CD14-positive monocyte (primary cell): Measurements from ENCODE around the gene GPR39. TPM values are rescaled to one million over a fixed set of nuclear protein-coding genes. Genes with fewer than 3 reads are reported as not detected.

ENCODE experiments used
- DNase-seq, 3 donors: peaks; one replicate each; pipeline ENCODE4 v3.0.0-alpha.2; 2011 to 2022
- H2AFZ ChIP-seq: 2 replicates; pipeline ENCODE4 v1.6.0; 2012; ENCODE audit warnings: mild to moderate bottlenecking, low read depth, low read length, inconsistent platforms; ENCODE audit not compliant: insufficient read depth, poor library complexity, severe bottlenecking
- H3K27ac ChIP-seq, 2 donors: 1 replicate in 1 of 2; 2 replicates in 1 of 2; pipeline ENCODE4 v1.5.1; 2012 to 2013; ENCODE audit warnings: low read length in 2 of 2, control low read depth in 1 of 2, inconsistent platforms in 1 of 2, low read depth in 1 of 2, mild to moderate bottlenecking in 1 of 2
- H3K27me3 ChIP-seq, 2 donors: one replicate each; pipeline versions ENCODE4 v1.6.0 to v1.6.1; 2011 to 2013; ENCODE audit warnings: low read length in 2 of 2; ENCODE audit not compliant: control insufficient read depth in 2 of 2, insufficient read depth in 2 of 2
- H3K36me3 ChIP-seq, 2 donors: replicated peaks in 1 of 2; 1 replicate in 1 of 2; 2 replicates in 1 of 2; pipeline versions ENCODE4 v1.5.1 to v1.6.1; 2012 to 2013; ENCODE audit warnings: low read length in 2 of 2, control low read depth in 1 of 2, inconsistent platforms in 1 of 2, mild to moderate bottlenecking in 1 of 2; ENCODE audit not compliant: insufficient read depth in 2 of 2, control insufficient read depth in 1 of 2
- H3K4me1 ChIP-seq, 2 donors: 1 replicate in 1 of 2; 2 replicates in 1 of 2; pipeline versions ENCODE4 v1.5.1 to v1.6.1; 2012 to 2013; ENCODE audit warnings: low read length in 2 of 2, control low read depth in 1 of 2, inconsistent platforms in 1 of 2, mild to moderate bottlenecking in 1 of 2, moderate library complexity in 1 of 2; ENCODE audit not compliant: insufficient read depth in 2 of 2, control insufficient read depth in 1 of 2
- H3K4me2 ChIP-seq: replicated peaks from 2 replicates; pipeline ENCODE3; 2012; ENCODE audit warnings: low read length, moderate library complexity, mild to moderate bottlenecking; ENCODE audit not compliant: poor library complexity, severe bottlenecking; ENCODE audit errors: extremely low read depth
- H3K4me3 ChIP-seq, 3 experiments: fragments of 200-600 bp in 1 of 3; sonication (generic) in 1 of 3; replicated peaks in 1 of 3; 1 replicate in 2 of 3; 2 replicates in 1 of 3; pipeline ENCODE4 v1.5.1; 2011 to 2013; ENCODE audit warnings: low read length in 3 of 3, mild to moderate bottlenecking in 3 of 3, control low read depth in 2 of 3, low read depth in 2 of 3, inconsistent platforms in 1 of 3, moderate library complexity in 1 of 3
- H3K79me2 ChIP-seq: 2 replicates; pipeline ENCODE4 v1.6.0; 2012; ENCODE audit warnings: mild to moderate bottlenecking, control low read depth, inconsistent platforms, low read length, moderate library complexity; ENCODE audit not compliant: insufficient read depth
- H3K9ac ChIP-seq: 2 replicates; pipeline ENCODE4 v1.6.0; 2017; ENCODE audit warnings: low read length, mild to moderate bottlenecking; ENCODE audit not compliant: insufficient read depth, poor library complexity, severe bottlenecking
- H3K9me3 ChIP-seq, 2 donors: replicated peaks in 1 of 2; 1 replicate in 1 of 2; 2 replicates in 1 of 2; pipeline versions ENCODE4 v1.5.1 to v1.6.1; 2012 to 2013; ENCODE audit warnings: low read length in 2 of 2, control low read depth in 1 of 2; ENCODE audit not compliant: control insufficient read depth in 1 of 2, insufficient read depth in 1 of 2
- H4K20me1 ChIP-seq: 2 replicates; pipeline ENCODE4 v1.6.0; 2012; ENCODE audit warnings: mild to moderate bottlenecking, low read length, control low read depth, moderate library complexity; ENCODE audit not compliant: insufficient read depth
- H3K27ac Mint-ChIP-seq, 7 donors: one replicate each; pipeline ENCODE4 v1.8.0; 2020; ENCODE audit warnings: mild to moderate bottlenecking in 7 of 7, mixed read lengths in 7 of 7, moderate library complexity in 6 of 7, inconsistent platforms in 2 of 7
- H3K27me3 Mint-ChIP-seq, 3 donors: one replicate each; pipeline ENCODE4 v1.8.0; 2021 to 2022; ENCODE audit warnings: low read depth in 3 of 3, mild to moderate bottlenecking in 3 of 3, mixed read lengths in 3 of 3, moderate library complexity in 3 of 3, inconsistent platforms in 1 of 3
- H3K36me3 Mint-ChIP-seq, 2 donors: one replicate each; pipeline ENCODE4 v1.8.0; 2020; ENCODE audit warnings: mixed read lengths in 2 of 2, inconsistent platforms in 1 of 2, mild to moderate bottlenecking in 1 of 2
- H3K4me1 Mint-ChIP-seq: one replicate; pipeline ENCODE4 v1.8.0; 2020; ENCODE audit warnings: mild to moderate bottlenecking, mixed read lengths
- H3K4me3 Mint-ChIP-seq, 2 donors: one replicate each; pipeline ENCODE4 v1.8.0; 2020; ENCODE audit warnings: mild to moderate bottlenecking in 2 of 2, mixed read lengths in 2 of 2, moderate library complexity in 1 of 2
- H3K9me3 Mint-ChIP-seq, 7 donors: one replicate each; pipeline ENCODE4 v1.8.0; 2020 to 2022; ENCODE audit warnings: mixed read lengths in 7 of 7, mild to moderate bottlenecking in 6 of 7, moderate library complexity in 6 of 7, inconsistent platforms in 2 of 7
- CTCF ChIP-seq: fragments of 200-600 bp; IDR thresholded peaks from one replicate; pipeline ENCODE4 v1.8.0; 2022; ENCODE audit warnings: antibody characterized with exemption, mild to moderate bottlenecking
- WGBS: methylation state at CpG from one replicate; pipeline ENCODE4 v1.1.5; 2013; ENCODE audit warnings: missing lambda C conversion rate; ENCODE audit not compliant: insufficient coverage; 5-methylcytosine and 5-hydroxymethylcytosine counted together
- intact Hi-C, 2 donors: fragments of 100-400 bp; cut with micrococcal nuclease; formaldehyde crosslinking; loops; one replicate each; pipeline versions ENCODE4 v1.15.0 to v1.15.1; 2023
- polyA plus RNA-seq, 3 donors: library from polyadenylated mRNA; depleted of rRNA in 1 of 3; unstranded in 2 of 3; stranded (reverse) in 1 of 3; fragments of 300-500 nt in 2 of 3; fragments of >200 nt in 1 of 3; fragmentation: Illumina TruSeq in 2 of 3; gene quantifications; 1 replicate in 2 of 3; 2 replicates in 1 of 3; pipeline ENCODE4 v1.2.3, GENCODE V29; 2012 to 2021

Gene GPR39
- polyA plus RNA-seq, 3 donors, result 0.12 TPM; not detected in 2

- no peak overlapping the region for H3K27ac ChIP-seq
- Mint-ChIP-seq H3K4me1 (no peaks in the 10 kb centered on the region), H3K4me3 (no peak overlapping the region), H3K27me3 (peaks cover 2 to 37% (median 11%) of the 10 kb centered on the region in 3 donors), H3K9me3 (peaks cover 0 to 4% (median 0%) of the 10 kb centered on the region in 7 donors), H3K36me3 (no peaks in the 10 kb centered on the region), H3K27ac (no peak overlapping the region)
- H3K36me3 ChIP-seq, result no peaks in the 10 kb centered on the region
- H3K9ac ChIP-seq, result no peak overlapping the region
- WGBS, result no CpG with 5 or more reads among the region's 1 CpG
- H3K27me3 ChIP-seq, result peaks cover 0 to 6% of the 10 kb centered on the region in 2 donors
- no peak for TF ChIP-seq CTCF
- no peak overlapping the region for H3K4me2 ChIP-seq
- H3K9me3 ChIP-seq, result no peaks in the 10 kb centered on the region
- no peaks in the 10 kb centered on the region for H3K79me2 ChIP-seq
- intact Hi-C loops, result no loop called here
- no peak for DNase-seq
- H2AFZ ChIP-seq, result no peak overlapping the region
- H3K4me3 ChIP-seq, result no peak overlapping the region
- no peaks in the 10 kb centered on the region for H3K4me1 ChIP-seq
- H4K20me1 ChIP-seq, result no peaks in the 10 kb centered on the region
Observed at GRCh38 chr2:132604561-132604960, 188.0 kb downstream of the GPR39 start.

- Histone ChIP-seq H4K20me1 (no peaks in the 10 kb centered on the region), H3K4me2 (no peak overlapping the region), H3K36me3 (no peaks in the 10 kb centered on the region), H3K27me3 (peaks cover 0 to 6% of the 10 kb centered on the region in 2 donors), H3K9ac (no peak overlapping the region), H3K79me2 (no peaks in the 10 kb centered on the region), H3K27ac (no peak overlapping the region), H3K4me1 (no peaks in the 10 kb centered on the region), H3K9me3 (no peaks in the 10 kb centered on the region), H2AFZ (no peak overlapping the region), H3K4me3 (no peak overlapping the region)
- Mint-ChIP-seq H3K4me1 (no peaks in the 10 kb centered on the region), H3K27ac (no peak overlapping the region), H3K27me3 (peaks cover 2 to 28% (median 8%) of the 10 kb centered on the region in 3 donors), H3K9me3 (peaks cover 0 to 2% (median 0%) of the 10 kb centered on the region in 7 donors), H3K36me3 (no peaks in the 10 kb centered on the region), H3K4me3 (no peak overlapping the region)
- WGBS, result 88% methylated on average over 11 of the region's 14 CpGs
- DNase-seq, result no peak
- intact Hi-C loops, result no loop called here
- no peak for TF ChIP-seq CTCF
Observed at GRCh38 chr2:132605236-132606180, 188.9 kb downstream of the GPR39 start.
